Endothelial cell (in vitro differentiated cells): ENCODE data around the gene CALCB. TPM values are rescaled to one million over a fixed set of nuclear protein-coding genes. Genes with fewer than 3 reads are reported as not detected.
A peak's percentile ranks its signal among the peaks of the same experiment; 100 is the strongest.

ENCODE experiments used
- DNase-seq: peaks from one replicate; pipeline ENCODE4 v3.0.0; 2021; ENCODE audit warnings: low spot score
- H3K27ac Mint-ChIP-seq: one replicate; pipeline ENCODE4 v1.8.0; 2021; ENCODE audit warnings: mixed read lengths, inconsistent platforms; ENCODE audit not compliant: unreplicated experiment
- H3K27me3 Mint-ChIP-seq: one replicate; pipeline ENCODE4 v1.8.0; 2021; ENCODE audit warnings: mild to moderate bottlenecking, moderate library complexity, mixed read lengths, inconsistent platforms; ENCODE audit not compliant: unreplicated experiment
- H3K36me3 Mint-ChIP-seq: one replicate; pipeline ENCODE4 v1.8.0; 2021; ENCODE audit warnings: mild to moderate bottlenecking, low read depth, mixed read lengths, inconsistent platforms; ENCODE audit not compliant: unreplicated experiment
- H3K4me1 Mint-ChIP-seq: one replicate; pipeline ENCODE4 v1.8.0; 2021; ENCODE audit warnings: mild to moderate bottlenecking, mixed read lengths, inconsistent platforms; ENCODE audit not compliant: unreplicated experiment
- H3K4me3 Mint-ChIP-seq: one replicate; pipeline ENCODE4 v1.8.0; 2021; ENCODE audit warnings: mild to moderate bottlenecking, mixed read lengths, inconsistent platforms; ENCODE audit not compliant: unreplicated experiment
- H3K9me3 Mint-ChIP-seq: one replicate; pipeline ENCODE4 v1.8.0; 2021; ENCODE audit warnings: mixed read lengths, inconsistent platforms; ENCODE audit not compliant: unreplicated experiment
- total RNA-seq: library from RNA; stranded (reverse); fragmentation: NEBNext Ultra II Directional; extraction: Animal tissue kit (Norgen Biotek cat#: 25700); gene quantifications from one replicate; pipeline ENCODE4 v1.2.1, GENCODE V29; 2021; ENCODE audit not compliant: unreplicated experiment
- TF ChIP-seq, protein P1 (sequence below): fragments of 200-600 bp; sonication (generic); IDR thresholded peaks from one replicate; pipeline ENCODE4 v1.5.0; 2021; ENCODE audit warnings: antibody characterized with exemption; ENCODE audit not compliant: unreplicated experiment

CALCB gene
- total RNA-seq, 1 donor from 2014 or later, result 0.28 TPM

DNA sequence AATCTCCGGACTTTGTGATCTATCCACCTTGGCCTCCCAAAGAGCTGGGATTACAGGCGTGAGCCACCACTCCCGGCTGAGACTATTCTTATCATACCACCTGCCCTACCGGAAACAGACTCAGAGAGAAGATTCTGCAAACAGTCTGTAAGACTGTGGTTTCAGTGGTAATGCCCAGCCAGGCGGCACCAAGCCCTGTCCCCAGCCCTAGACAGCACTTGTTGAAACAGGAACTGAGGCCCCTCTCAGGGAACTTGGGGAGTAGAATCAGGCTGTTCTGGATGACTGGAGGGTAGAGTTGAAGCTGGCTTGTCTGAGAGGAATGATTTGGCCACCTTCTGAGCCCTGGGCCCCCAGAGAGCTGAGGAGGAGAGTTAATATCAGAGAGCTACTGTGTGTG lies 40.0 kb downstream of the CALCB start:
- TF ChIP-seq, protein P1, sequence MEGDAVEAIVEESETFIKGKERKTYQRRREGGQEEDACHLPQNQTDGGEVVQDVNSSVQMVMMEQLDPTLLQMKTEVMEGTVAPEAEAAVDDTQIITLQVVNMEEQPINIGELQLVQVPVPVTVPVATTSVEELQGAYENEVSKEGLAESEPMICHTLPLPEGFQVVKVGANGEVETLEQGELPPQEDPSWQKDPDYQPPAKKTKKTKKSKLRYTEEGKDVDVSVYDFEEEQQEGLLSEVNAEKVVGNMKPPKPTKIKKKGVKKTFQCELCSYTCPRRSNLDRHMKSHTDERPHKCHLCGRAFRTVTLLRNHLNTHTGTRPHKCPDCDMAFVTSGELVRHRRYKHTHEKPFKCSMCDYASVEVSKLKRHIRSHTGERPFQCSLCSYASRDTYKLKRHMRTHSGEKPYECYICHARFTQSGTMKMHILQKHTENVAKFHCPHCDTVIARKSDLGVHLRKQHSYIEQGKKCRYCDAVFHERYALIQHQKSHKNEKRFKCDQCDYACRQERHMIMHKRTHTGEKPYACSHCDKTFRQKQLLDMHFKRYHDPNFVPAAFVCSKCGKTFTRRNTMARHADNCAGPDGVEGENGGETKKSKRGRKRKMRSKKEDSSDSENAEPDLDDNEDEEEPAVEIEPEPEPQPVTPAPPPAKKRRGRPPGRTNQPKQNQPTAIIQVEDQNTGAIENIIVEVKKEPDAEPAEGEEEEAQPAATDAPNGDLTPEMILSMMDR, result no peak
- DNase-seq, result no peak
- Mint-ChIP-seq H3K36me3 (no peaks in the 10 kb centered on the region), H3K27ac (no peak overlapping the region), H3K4me3 (no peak overlapping the region), H3K9me3 (no peaks in the 10 kb centered on the region), H3K27me3 (peaks cover 19% of the 10 kb centered on the region), H3K4me1 (peaks cover 4% of the 10 kb centered on the region)

DNA sequence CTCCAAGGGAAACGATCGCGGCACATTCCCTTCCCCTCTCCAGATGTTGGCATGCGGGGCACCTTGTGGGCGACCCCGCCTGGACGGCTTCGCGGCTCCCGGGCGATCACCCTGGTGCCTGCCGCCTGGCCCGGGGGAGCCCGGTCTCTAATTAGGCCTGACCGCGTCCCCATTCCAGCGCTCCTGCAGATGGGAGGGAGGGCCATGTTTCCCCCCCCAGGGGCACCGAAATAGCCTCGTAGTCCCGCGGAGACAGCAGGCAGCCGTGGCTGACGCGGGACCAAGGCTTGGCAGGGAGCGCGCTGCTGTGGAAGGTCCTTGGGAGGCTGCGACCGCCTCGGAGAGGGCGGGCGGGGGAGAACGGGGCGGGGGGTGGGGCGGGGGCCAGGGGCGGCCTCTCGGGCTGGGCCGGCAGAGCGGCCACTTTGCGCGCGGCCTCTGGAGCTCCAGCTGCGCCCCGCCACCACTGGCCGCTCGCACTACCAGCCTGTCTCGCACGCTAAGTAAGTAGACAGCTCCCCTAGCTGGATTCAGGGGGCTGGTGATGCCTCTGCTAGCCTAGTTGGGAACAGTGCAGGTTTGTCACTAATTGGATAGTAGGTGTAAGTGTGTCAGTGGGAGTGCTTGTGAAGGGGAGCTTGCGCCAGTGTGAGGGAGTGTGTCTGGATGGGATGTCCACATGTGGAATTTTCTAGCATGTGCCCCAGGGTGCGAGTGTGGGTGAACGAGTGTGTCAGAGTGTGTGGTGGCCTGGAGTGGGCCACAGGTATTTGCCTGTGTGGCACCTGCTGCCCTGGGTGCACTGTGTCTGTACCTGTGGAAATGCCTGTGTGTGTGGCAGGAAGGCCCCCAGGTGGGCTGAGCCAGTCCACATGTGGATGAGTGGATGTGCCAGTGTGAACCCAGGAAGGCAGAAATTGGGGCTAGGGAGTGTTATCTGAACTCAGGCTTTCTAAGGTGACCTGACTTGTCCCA lies 41.4 kb downstream of the CALCB start, which contains the start of gene INSC:
Gene INSC (plus strand): TSS at position 423 of the 975 bp plus-strand sequence. CDS start 34,252 bp downstream, outside the sequence.
- Mint-ChIP-seq H3K9me3 (no peaks in the 10 kb centered on the region), H3K27me3 (peaks cover 21% of the 10 kb centered on the region), H3K4me3 (no peak within 1 kb of the TSS), H3K27ac (no peak within 1 kb of the TSS), H3K36me3 (no peaks in the 10 kb centered on the region), H3K4me1 (peaks cover 4% of the 10 kb centered on the region)
- TF ChIP-seq, protein P1, result no peak
- peak; percentile 20 for DNase-seq

DNA sequence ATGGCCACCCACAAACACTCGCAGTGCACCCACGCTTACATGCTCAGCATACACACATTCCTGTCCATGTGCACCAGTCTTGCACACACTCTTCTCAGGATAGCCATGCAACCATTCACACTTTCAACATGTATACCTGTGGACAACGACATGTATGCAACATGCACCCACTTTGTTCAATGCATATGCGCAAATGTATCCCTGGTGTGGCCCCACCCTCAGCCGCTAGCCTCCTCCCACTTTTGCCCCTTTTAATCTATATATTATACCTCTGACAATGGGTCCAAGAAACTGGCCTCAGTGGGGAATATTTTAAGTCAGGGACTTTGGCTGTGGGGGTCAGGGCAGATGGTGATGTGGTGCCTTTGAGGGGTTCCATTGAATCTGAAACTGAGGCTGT lies 42.3 kb downstream of the CALCB start:
- no peaks in the 10 kb centered on the region for H3K9me3 Mint-ChIP-seq
- TF ChIP-seq, protein P1, result no peak
- H3K27ac Mint-ChIP-seq, result no peak overlapping the region
- H3K4me1 Mint-ChIP-seq, result peaks cover 4% of the 10 kb centered on the region
- DNase-seq, result no peak
- peaks cover 21% of the 10 kb centered on the region for H3K27me3 Mint-ChIP-seq
- H3K4me3 Mint-ChIP-seq, result no peak overlapping the region
- no peaks in the 10 kb centered on the region for H3K36me3 Mint-ChIP-seq

DNA sequence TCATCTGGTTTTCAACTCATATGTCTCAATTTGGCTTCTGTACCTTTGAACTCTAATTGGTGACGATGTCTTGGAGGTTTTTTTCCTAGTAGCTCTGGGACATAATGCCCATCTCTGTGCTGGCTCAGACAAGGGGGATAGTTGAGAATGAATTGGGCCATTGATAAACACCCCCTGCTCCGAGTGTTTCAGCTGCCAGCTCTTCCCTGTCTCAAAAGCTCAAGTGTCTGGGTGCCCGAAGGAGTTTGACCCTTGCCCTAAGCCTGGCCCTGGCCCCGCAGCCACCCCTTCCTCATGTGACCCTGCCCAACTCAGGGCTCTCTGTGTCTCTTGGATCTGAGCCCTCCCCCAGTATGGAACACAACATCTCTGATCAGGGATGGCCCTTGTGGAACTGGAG lies 44.4 kb downstream of the CALCB start:
- Mint-ChIP-seq H3K4me1 (peaks cover 4% of the 10 kb centered on the region), H3K27me3 (peaks cover 20% of the 10 kb centered on the region), H3K36me3 (no peaks in the 10 kb centered on the region), H3K9me3 (no peaks in the 10 kb centered on the region), H3K27ac (no peak overlapping the region), H3K4me3 (no peak overlapping the region)
- DNase-seq, result no peak
- TF ChIP-seq, protein P1, result no peak

DNA sequence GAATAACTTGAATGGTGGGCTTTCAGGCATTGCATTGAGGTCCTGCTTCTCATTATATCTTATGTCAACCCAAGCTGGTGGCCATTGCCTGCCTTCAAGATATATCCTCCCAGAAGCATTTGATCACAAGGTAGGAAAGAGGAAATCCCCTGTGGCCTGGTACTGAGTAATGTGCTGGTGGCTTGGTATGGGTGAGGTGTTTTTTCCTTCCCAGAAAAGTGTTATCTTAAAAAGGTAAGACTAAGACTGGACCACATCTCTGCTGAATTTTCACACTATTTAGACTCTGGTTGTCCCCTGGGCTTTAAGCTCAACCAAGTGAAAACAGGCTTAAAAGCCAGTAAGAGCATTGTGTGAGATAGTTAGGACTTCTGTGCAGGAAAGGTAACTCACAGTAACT lies 45.0 kb downstream of the CALCB start:
- H3K27me3 Mint-ChIP-seq, result peaks cover 20% of the 10 kb centered on the region
- no peak overlapping the region for H3K4me3 Mint-ChIP-seq
- peaks cover 4% of the 10 kb centered on the region for H3K4me1 Mint-ChIP-seq

More for the DNA sequence above, 45.0 kb downstream of the CALCB start:
- DNase-seq, result no peak
- H3K27ac Mint-ChIP-seq, result no peak overlapping the region
- TF ChIP-seq, protein P1, result no peak
- H3K9me3 Mint-ChIP-seq, result no peaks in the 10 kb centered on the region
- H3K36me3 Mint-ChIP-seq, result no peaks in the 10 kb centered on the region
